PC-3 (cell line): ENCODE results near the gene PRSS21. TPM values are rescaled to one million over a fixed set of nuclear protein-coding genes. Genes with fewer than 3 reads are reported as not detected.
A peak's percentile ranks its signal among the peaks of the same experiment; 100 is the strongest.

ENCODE experiments used
- ATAC-seq: fragments of 200-7000 bp; cut with Tn5 transposase; 2 replicates; pipeline ENCODE4 v1.9.1; 2020; ENCODE audit warnings: mild to moderate bottlenecking, moderate library complexity
- BruUV-seq: library from RNA; stranded (reverse); fragments of 400-500 nt; replicated peaks from 2 replicates; lab custom pipeline; 2021; lab: Mats Ljungman, UMichigan
- CTCF ChIA-PET: fragments of 300-600 bp; sonication (Branson Sonifier 250); formaldehyde crosslinking; loops from one replicate; lab custom pipeline; 2022; ENCODE audit warnings: antibody characterized with exemption; lab: Charles Lee
- POLR2A ChIA-PET: fragments of 300-600 bp; sonication (Branson Sonifier 250); formaldehyde crosslinking; loops from one replicate; lab custom pipeline; 2022; ENCODE audit warnings: antibody characterized with exemption; ENCODE audit not compliant: unreplicated experiment; lab: Charles Lee
- DNase-seq: peaks from one replicate; pipeline ENCODE4 v3.0.0-alpha.2; 2015
- H2AFZ ChIP-seq: fragments of 300-600 bp; sonication (generic); 2 replicates; pipeline ENCODE4 v1.6.0; 2016; ENCODE audit warnings: antibody characterized with exemption, low read length
- H3F3A ChIP-seq: fragments of 300-600 bp; sonication (generic); one replicate; pipeline ENCODE4 v1.6.0; 2017; ENCODE audit warnings: antibody characterized with exemption, low read length, control low read depth, mild to moderate bottlenecking; ENCODE audit not compliant: unreplicated experiment
- H3K27ac ChIP-seq: fragments of 300-600 bp; sonication (generic); 2 replicates; pipeline ENCODE4 v1.5.1; 2016; ENCODE audit warnings: mild to moderate bottlenecking, low read length
- H3K27me3 ChIP-seq: fragments of 300-600 bp; sonication (generic); 2 replicates; pipeline ENCODE4 v1.6.1; 2016; ENCODE audit warnings: low read length, mixed read lengths
- H3K36me3 ChIP-seq: fragments of 300-600 bp; sonication (generic); 2 replicates; pipeline ENCODE4 v1.6.1; 2016; ENCODE audit warnings: low read depth, mixed run types, low read length, mixed read lengths
- H3K4me1 ChIP-seq: fragments of 300-600 bp; sonication (generic); 2 replicates; pipeline ENCODE4 v1.5.1; 2016; ENCODE audit warnings: low read length; ENCODE audit not compliant: insufficient read depth
- H3K4me2 ChIP-seq: fragments of 300-600 bp; sonication (generic); 2 replicates; pipeline ENCODE4 v1.6.0; 2016; ENCODE audit warnings: low read length
- H3K4me3 ChIP-seq: fragments of 300-600 bp; sonication (generic); 2 replicates; pipeline ENCODE4 v1.5.1; 2016; ENCODE audit warnings: mild to moderate bottlenecking, low read length, mixed read lengths
- H3K79me2 ChIP-seq: fragments of 300-600 bp; sonication (generic); 2 replicates; pipeline ENCODE4 v1.6.1; 2017; ENCODE audit warnings: low read length, mixed read lengths
- H3K9ac ChIP-seq: fragments of 300-600 bp; sonication (generic); 2 replicates; pipeline ENCODE4 v1.6.0; 2016; ENCODE audit warnings: mild to moderate bottlenecking, low read length
- H3K9me2 ChIP-seq: fragments of 300-600 bp; sonication (generic); replicated peaks from 2 replicates; pipeline ENCODE4 v1.6.1; 2016; ENCODE audit warnings: mixed run types, low read length, mixed read lengths
- H3K9me3 ChIP-seq: fragments of 300-600 bp; sonication (generic); 2 replicates; pipeline ENCODE4 v1.6.1; 2016; ENCODE audit warnings: low read length, mixed read lengths
- H4K20me1 ChIP-seq: fragments of 300-600 bp; sonication (generic); 2 replicates; pipeline ENCODE4 v1.6.1; 2016; ENCODE audit warnings: low read length, mixed read lengths
- CTCF ChIP-seq: fragments of 300-600 bp; sonication (generic); conservative IDR thresholded peaks from 2 replicates; pipeline ENCODE4 v1.5.1; 2017; ENCODE audit warnings: antibody characterized with exemption, low read depth, mild to moderate bottlenecking, low read length
- EZH2 ChIP-seq: fragments of 300-600 bp; sonication (generic); IDR thresholded peaks from one replicate; pipeline ENCODE4 v1.6.1; 2017; ENCODE audit warnings: antibody characterized with exemption, mild to moderate bottlenecking, low read length; ENCODE audit not compliant: unreplicated experiment
- EZH2phosphoT487 ChIP-seq: fragments of 300-600 bp; sonication (generic); IDR thresholded peaks from 2 replicates; pipeline ENCODE4 v1.6.1; 2018; ENCODE audit warnings: mild to moderate bottlenecking, antibody characterized with exemption, low read length, borderline replicate concordance
- intact Hi-C: fragments of 100-400 bp; cut with micrococcal nuclease; formaldehyde crosslinking; loops from 2 replicates; pipeline ENCODE4 v1.9.0; 2023
- total RNA-seq: library from RNA; depleted of rRNA; stranded (reverse); fragments of >200 nt; gene quantifications from 2 replicates; pipeline ENCODE4 v1.2.3, GENCODE V29; 2014

PRSS21 gene
- total RNA-seq, 1 experiment from 2014 or later = not detected

GRCh38 chr16:2828876-2829430, 11.9 kb downstream of the PRSS21 start:
- no peaks in the 10 kb centered on the region for H3F3A ChIP-seq
- H3K9me3 ChIP-seq = no peaks in the 10 kb centered on the region
- H3K4me1 ChIP-seq = peaks cover 12% of the 10 kb centered on the region
- intact Hi-C loops = loop anchor here (10.0 kb wide), 1 partner anchor 54 kb away; the partner anchor contains the start of gene ELOB
- DNase-seq (no peak), ATAC-seq (no peak)
- no TSS peak for BruUV-seq
- H3K4me2 ChIP-seq = no peak overlapping the region
- no peak overlapping the region for H2AFZ ChIP-seq
- POLR2A ChIA-PET = no interaction called here
- no peak overlapping the region for H3K4me3 ChIP-seq
- CTCF ChIA-PET = no interaction called here
- no peaks in the 10 kb centered on the region for H4K20me1 ChIP-seq
- no peak overlapping the region for H3K9ac ChIP-seq
- no peaks in the 10 kb centered on the region for H3K27me3 ChIP-seq
- no peak for TF ChIP-seq EZH2
- no peak for TF ChIP-seq EZH2phosphoT487
- no peak for TF ChIP-seq CTCF
- H3K27ac ChIP-seq = no peak overlapping the region
- H3K36me3 ChIP-seq = no peaks in the 10 kb centered on the region
- no peaks in the 10 kb centered on the region for H3K9me2 ChIP-seq
- no peaks in the 10 kb centered on the region for H3K79me2 ChIP-seq

- Histone ChIP-seq H2AFZ (peak within 1 kb of the TSS; percentile 57), H3K4me2 (peak within 1 kb of the TSS; percentile 48), H3K36me3 (no peaks in the 10 kb centered on the region), H3K9ac (peak within 1 kb of the TSS; percentile 51), H3K27me3 (no peaks in the 10 kb centered on the region), H3K79me2 (no peaks in the 10 kb centered on the region), H3F3A (no peaks in the 10 kb centered on the region), H3K4me1 (peaks cover 12% of the 10 kb centered on the region), H3K27ac (peak within 1 kb of the TSS; percentile 71), H3K9me2 (no peaks in the 10 kb centered on the region), H3K4me3 (no peak within 1 kb of the TSS; the same call in 1 of the 2 replicates), H3K9me3 (no peaks in the 10 kb centered on the region), H4K20me1 (no peaks in the 10 kb centered on the region)
- no TSS peak for BruUV-seq
- TF ChIP-seq EZH2phosphoT487 = no peak
- no peak for TF ChIP-seq CTCF
- no peak for TF ChIP-seq EZH2
- intact Hi-C loops = loop anchor here (10.0 kb wide), 1 partner anchor 55 kb away; the partner anchor contains the start of gene ELOB
- DNase-seq (peak; percentile 69), ATAC-seq (peak; percentile 97)
- CTCF ChIA-PET = no interaction called here
- POLR2A ChIA-PET = no interaction called here
Measured at GRCh38 chr16:2829501-2830354, 12.7 kb downstream of the PRSS21 start, which contains the start of gene ZG16B. Gene ZG16B (plus strand): TSS chr16:2830303. CDS start chr16:2830442, 139 bp downstream.
